HG03159 (cell line): ENCODE measurements around the gene LTB.
"Not testable (repeated sequence)": the region's sequence is repeated elsewhere in the genome, so short reads cannot be mapped to it uniquely, and the experiment has no call there.

Experiments
- ATAC-seq: cut with Tn5 transposase; IDR thresholded peaks from one replicate; pipeline ENCODE4 v1.9.1; 2021; ENCODE audit warnings: mild to moderate bottlenecking, moderate library complexity; ENCODE audit not compliant: unreplicated experiment

LTB gene

GRCh38 chr6:31609519-31610406 lies 27.5 kb upstream of the LTB start:
- ATAC-seq, result no peak

GRCh38 chr6:31607317-31607716 lies 25.1 kb upstream of the LTB start:
- no peak for ATAC-seq

GRCh38 chr6:31597006-31597405 lies 14.8 kb upstream of the LTB start:
- ATAC-seq, result no peak

- no peak for ATAC-seq
Observed at GRCh38 chr6:31592396-31592771, 10.2 kb upstream of the LTB start.

GRCh38 chr6:31590691-31591090 lies 8.5 kb upstream of the LTB start:
- not testable (repeated sequence) for ATAC-seq

GRCh38 chr6:31588871-31589650 lies 6.8 kb upstream of the LTB start:
- ATAC-seq, result no peak

GRCh38 chr6:31587791-31588777 lies 5.9 kb upstream of the LTB start:
- ATAC-seq, result no peak

GRCh38 chr6:31586599-31587281 lies 4.5 kb upstream of the LTB start:
- ATAC-seq, result no peak

- no peak for ATAC-seq
Observed at GRCh38 chr6:31586008-31586407, 3.8 kb upstream of the LTB start, which contains the start of gene LST1. Gene LST1 (plus strand): TSS chr6:31586277. CDS start chr6:31587300, 1,023 bp downstream.

GRCh38 chr6:31585491-31585890 lies 3.3 kb upstream of the LTB start:
- no peak for ATAC-seq

GRCh38 chr6:31581434-31582229 lies 592 bp downstream of the LTB start:
- ATAC-seq, result no peak

- ATAC-seq, result peak; percentile 53
Observed at GRCh38 chr6:31580807-31581433, 1.3 kb downstream of the LTB start.

- no peak for ATAC-seq
Observed at GRCh38 chr6:31580438-31580740, 1.8 kb downstream of the LTB start.

GRCh38 chr6:31579546-31580437 lies 2.4 kb downstream of the LTB start:
- ATAC-seq, result no peak

GRCh38 chr6:31579119-31579505 lies 3.1 kb downstream of the LTB start:
- ATAC-seq, result no peak

- ATAC-seq, result no peak
Observed at GRCh38 chr6:31578184-31579118, 3.8 kb downstream of the LTB start.

GRCh38 chr6:31577579-31577966 lies 4.7 kb downstream of the LTB start:
- no peak for ATAC-seq
